Hindlimb muscle (tissue), 1 donor: ENCODE measurements around the gene CST2. TPM values are rescaled to one million over a fixed set of nuclear protein-coding genes. Genes with fewer than 3 reads are reported as not detected.
"Not testable (repeated sequence)": the region's sequence is repeated elsewhere in the genome, so short reads cannot be mapped to it uniquely, and the experiment has no call there.

Experiments used
- DNase-seq: peaks from one replicate; pipeline ENCODE4 v3.0.0-alpha.2; 2013
- polyA plus RNA-seq: library from polyadenylated mRNA; unstranded; fragments of 120-200 nt; gene quantifications from one replicate; pipeline ENCODE4 v1.2.1, GENCODE V29; 2013; ENCODE audit not compliant: insufficient read length

CST2 gene
- polyA plus RNA-seq, 1 donor: not detected

DNA sequence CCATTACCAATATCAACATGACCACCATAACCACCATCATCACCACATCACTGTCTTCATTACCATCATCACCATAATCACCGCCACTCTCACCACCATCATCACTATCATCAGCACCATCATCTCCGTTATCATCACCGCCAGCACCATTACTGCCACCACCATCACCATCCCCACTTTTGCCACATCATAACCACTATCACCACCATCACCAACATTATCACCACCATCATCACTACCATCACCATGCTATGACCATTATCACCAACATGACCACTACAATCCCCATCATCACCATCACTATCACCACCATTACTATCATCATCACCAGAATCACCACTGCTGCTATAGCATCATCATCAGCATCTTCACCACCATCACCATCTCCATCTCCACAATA, 25.7 kb downstream of the CST2 start:
- no peak for DNase-seq

DNA sequence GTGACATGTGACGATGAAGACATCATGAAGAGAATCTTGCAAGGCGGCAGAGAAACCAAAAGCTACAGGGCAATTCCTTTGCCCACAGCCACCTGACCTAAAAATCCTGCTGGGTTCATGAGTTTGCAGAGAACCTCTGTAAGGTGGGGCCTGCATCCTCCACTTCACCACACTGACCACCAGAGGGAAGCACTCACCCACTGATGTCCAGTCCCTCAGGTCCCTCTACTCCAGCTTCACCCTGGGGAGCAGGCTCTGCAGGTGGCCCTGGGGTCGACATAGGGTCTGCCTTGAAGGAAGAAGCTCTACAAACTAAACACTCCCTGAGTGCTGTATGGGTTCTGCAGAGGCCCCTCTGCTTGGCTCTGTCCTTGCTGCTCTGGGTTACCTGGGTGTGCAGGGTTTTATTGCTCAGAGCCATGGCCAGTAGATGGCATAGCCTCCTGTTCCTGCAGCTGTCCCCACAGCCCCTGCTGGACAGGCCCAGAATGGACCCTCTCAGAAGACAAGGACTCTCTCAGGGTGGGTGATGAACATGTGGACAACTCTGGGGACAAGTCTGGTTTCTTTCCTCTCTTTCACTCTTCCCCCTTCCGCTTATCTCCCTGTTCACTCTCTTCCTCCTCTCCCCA, 27.2 kb downstream of the CST2 start:
- not testable (repeated sequence) for DNase-seq

DNA sequence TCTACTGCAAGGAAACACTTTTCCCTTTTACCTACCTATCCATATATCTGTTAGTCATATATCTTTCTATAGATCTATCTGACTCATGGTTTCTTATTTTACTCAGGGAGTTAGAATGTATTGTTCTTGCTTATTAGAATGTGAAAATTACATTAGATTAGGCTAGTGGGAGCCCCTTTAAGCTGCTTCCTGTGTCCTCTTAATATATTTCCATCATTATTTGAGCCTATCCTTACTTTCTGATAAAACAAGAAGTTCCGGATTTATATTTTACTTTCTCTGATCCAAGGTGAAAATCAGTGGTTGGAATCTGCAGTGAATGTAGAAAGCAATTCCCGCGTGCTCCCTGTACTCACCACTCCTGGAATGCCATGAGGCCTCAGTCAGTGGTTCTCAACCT, 31.0 kb downstream of the CST2 start:
- no peak for DNase-seq

DNA sequence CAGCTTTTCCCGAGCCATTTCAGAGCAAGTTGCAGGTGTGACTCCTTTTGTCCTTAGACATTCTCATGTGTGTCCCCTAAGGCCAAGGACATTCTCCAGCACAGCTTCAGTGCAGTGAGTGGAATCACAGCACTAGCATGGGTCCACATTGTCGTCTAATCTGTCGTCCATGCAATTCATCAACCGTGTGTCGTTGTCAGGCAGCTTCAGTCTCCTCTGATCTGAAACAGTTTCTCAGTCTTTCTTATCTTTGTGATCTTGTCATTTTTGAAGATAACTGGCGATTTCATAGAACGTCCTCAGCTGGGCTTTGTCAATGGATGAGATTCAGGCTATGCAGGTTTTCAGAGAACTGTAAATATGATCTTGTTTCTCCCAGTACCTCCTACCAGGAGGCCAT, 31.7 kb downstream of the CST2 start:
- no peak for DNase-seq

DNA sequence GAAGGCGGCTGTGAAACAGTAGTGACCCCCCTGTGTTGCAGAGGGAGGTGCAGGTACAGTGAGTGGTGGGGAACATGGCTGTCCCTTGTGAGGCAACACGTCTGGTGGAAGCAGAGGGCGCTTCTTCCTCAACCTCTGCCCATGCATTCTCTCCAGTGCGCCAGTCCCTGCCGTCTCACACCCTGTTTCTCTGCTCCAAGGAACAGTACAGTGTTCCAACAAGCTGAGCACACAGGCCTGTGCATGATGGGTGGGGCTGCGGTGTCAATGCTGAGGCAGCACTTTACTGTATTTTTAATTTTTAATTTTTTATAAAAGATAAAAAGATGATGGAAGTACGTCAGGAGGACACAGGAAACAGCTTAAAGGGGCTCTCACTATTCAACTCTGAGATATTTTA, 32.5 kb downstream of the CST2 start:
- no peak for DNase-seq

DNA sequence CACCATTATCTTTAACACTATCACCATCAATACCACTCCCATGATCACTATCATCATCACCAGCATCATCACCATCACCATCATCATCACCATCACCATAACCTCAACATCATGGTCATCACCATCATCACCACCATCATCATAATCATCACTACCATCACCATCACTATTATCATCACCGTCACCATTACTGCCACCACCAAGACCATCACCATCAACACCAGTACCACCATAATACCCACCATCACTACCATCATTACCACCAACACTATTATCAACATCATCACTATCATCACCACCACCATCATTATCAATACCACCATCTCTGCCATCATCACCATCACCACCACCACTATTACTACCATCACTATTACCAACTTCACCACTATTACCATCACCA, 43.1 kb downstream of the CST2 start:
- DNase-seq: no peak

DNA sequence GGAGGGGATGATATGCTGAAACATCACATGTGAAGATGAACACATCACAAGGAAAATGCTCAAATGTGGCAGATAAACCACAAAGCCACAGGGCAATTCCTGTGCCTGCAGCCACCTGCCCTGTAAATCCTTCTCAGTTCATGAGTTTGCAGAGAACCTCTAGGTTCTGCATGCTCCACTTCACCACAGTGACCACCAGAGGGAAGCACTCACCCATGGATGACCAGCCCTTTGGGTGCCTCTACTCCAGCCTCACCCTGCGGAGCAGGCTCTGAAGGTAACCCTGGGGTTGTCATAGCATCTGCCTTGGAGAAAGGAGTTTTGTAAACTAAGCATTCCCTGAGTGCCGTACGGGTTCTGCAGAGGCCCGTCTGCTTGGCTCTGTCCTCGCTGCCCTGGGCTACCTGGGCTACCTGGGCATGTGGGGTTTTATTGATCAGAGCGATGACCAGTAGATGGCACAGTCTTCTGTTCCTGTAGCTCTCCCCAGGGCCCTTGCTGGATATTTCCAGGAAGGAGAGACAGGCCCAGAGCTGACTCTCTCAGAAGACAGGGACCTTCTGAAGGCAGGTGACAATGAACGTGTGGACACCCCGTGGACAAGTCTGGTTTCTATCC, 44.1 kb downstream of the CST2 start:
- DNase-seq: no peak

DNA sequence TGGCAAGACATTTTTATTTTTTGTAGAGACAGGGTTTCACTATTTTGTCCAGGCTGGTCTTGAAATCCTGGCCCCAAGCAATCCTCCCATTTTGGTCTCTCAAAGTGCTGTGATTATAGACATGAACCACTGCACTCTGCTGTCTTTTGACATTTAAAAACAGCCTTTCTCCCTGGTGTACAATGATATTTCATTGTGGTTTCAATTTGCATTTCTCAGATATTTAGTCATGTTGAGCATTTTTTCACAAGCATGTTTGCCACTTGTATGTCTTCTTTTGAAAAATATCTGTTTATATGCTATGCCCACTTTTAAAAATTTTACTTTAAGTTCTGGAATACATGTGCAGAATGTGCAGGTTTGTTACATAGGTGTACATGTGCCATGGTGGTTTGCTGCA, 47.9 kb downstream of the CST2 start:
- DNase-seq: not testable (repeated sequence)

DNA sequence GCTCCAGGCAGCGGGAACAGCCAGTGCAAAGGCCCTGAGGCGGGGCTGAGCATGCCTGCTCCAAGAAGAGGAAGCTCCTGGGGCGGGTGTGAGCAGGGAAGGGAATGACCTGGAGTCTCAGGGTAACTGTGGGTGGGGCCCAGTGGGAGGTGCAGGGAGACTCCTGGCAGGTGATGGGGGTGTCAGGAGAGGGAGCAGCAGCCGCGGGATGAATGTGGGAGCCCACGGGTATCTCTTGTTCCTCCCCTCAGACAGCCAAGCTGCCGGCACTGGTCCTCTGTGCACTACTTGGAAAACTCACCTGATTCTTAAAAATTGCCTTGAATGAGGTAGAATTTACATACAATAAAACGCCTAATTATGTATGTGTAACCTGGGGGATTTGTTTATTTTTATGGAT, 49.1 kb downstream of the CST2 start:
- DNase-seq: not testable (repeated sequence)

DNA sequence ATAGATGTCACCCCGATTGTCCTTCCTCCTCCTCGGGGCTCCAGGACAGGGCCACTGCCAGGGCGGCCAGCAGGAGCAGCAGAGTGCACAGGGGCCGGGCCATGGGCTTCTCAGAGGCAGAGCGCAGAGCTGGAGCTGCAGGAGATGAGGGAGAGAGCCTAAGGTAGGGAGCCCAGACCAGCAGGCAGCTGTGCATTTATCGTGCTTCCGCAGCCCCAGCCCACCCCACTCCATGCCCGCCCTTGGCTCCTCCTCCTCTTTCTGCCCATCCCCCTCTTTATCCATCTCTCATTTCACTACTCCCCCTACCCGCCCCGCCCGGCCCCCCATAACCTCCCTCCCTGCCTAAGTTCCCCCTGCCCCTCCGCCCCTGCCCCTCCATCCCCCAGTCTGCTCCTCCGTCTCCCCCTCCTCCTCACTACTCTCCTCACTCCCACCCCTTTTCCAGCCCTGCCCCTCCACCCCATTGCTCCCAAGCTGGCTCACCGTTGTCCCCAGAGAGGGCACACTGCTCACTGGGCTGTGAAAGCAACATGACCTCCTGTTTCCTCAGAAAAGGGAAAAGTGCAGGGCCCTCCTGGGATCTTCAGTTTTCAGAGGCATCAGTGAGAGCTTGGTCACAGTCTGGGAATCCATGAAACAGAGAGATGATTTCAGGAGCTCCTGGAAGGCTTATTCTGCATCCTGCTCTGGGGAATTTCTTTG, 50.3 kb downstream of the CST2 start:
- DNase-seq: no peak

DNA sequence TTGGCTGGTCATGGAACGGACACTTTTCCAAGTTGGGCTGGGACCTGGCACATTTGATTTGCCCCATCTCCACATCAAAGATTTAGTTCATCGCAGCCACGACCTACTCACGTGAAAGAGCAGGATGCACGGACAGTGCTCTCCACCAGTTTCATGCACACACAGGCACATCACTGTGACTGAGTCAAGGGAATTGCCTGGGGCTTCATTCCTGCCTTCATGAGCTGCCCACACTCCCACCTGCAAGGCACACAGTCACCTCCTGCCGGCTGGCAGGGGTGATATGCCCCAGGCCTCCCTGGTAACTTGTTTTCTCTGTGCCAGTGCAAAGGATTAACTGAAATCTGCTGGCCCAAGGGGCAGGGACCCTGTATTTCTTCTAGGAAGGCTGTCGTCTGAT, 52.4 kb downstream of the CST2 start:
- no peak for DNase-seq

Other genes with a start within 250 kb of the CST2 start
- gene CST9, start 220.8 kb downstream of the CST2 start, polyA plus RNA-seq: not detected
- 118 TPM for gene CST3, start 188.8 kb downstream of the CST2 start, polyA plus RNA-seq
- gene CST4, start 137.7 kb downstream of the CST2 start, polyA plus RNA-seq: not detected
- gene CST1, start 75.8 kb downstream of the CST2 start, polyA plus RNA-seq: not detected
- not detected for gene CST5, start 53.0 kb upstream of the CST2 start, polyA plus RNA-seq
- gene GGTLC1, start 162.1 kb upstream of the CST2 start, polyA plus RNA-seq: not detected